HCT116 (cell line): ENCODE results near the gene CCDC107. TPM values are rescaled to one million over a fixed set of nuclear protein-coding genes. Genes with fewer than 3 reads are reported as not detected.
A peak's percentile ranks its signal among the peaks of the same experiment; 100 is the strongest.

Experiments used
- ATAC-seq: fragments of 200-7000 bp; cut with Tn5 transposase; 2 replicates; pipeline ENCODE4 v1.9.1; 2020; ENCODE audit warnings: mild to moderate bottlenecking, moderate library complexity
- BruUV-seq: library from RNA; stranded (reverse); fragments of 400-500 nt; replicated peaks from 2 replicates; lab custom pipeline; 2021; lab: Mats Ljungman, UMichigan
- CTCF ChIA-PET: fragments of 300-600 bp; sonication (Branson Sonifier 250); formaldehyde crosslinking; loops from one replicate; lab custom pipeline; 2021; ENCODE audit warnings: antibody characterized with exemption; lab: Charles Lee
- POLR2A ChIA-PET: fragments of 300-600, 350-600 bp; sonication (Branson Sonifier 250); formaldehyde crosslinking; loops from one replicate; lab custom pipeline; 2021; ENCODE audit warnings: antibody characterized with exemption; lab: Charles Lee
- RAD21 ChIA-PET, 2 experiments: fragments of 300-600 bp; sonication (Branson Sonifier 250); formaldehyde crosslinking; loops; one replicate each; lab custom pipeline; 2023; ENCODE audit warnings: low total read pairs in 2 of 2; ENCODE audit not compliant: uncharacterized antibody in 2 of 2, unreplicated experiment in 2 of 2, low non-redundant PET in 1 of 2; lab: Charles Lee
- DNase-seq: peaks from one replicate; pipeline ENCODE4 v3.0.0-alpha.2; 2010; ENCODE audit warnings: low read depth, low spot score
- H2AFZ ChIP-seq: fragments of 200-600 bp; shearing (Covaris generic), sonication (generic); 2 replicates; pipeline ENCODE4 v1.6.1; 2017; ENCODE audit warnings: low read depth, mixed run types, mixed read lengths, antibody characterized with exemption, low read length; ENCODE audit not compliant: poor library complexity, severe bottlenecking
- H3K27ac ChIP-seq: 2 replicates; pipeline ENCODE4 v1.5.1; 2012; ENCODE audit warnings: low read depth, low read length
- H3K27me3 ChIP-seq: fragments of 200-600 bp; sonication (generic); 2 replicates; pipeline ENCODE4 v1.6.1; 2016; ENCODE audit warnings: mixed run types, low read length, mixed read lengths; ENCODE audit not compliant: insufficient read depth
- H3K36me3 ChIP-seq, 2 experiments: fragments of 200-500 bp in 1 of 2; fragments of 200-600 bp in 1 of 2; sonication (Bioruptor generic) in 1 of 2; sonication (generic) in 1 of 2; 2 replicates each; pipeline versions ENCODE4 v1.5.1 to v1.6.1; 2014 to 2016; ENCODE audit warnings: low read length in 2 of 2, inconsistent platforms in 1 of 2, mixed read lengths in 1 of 2, mixed run types in 1 of 2; ENCODE audit not compliant: insufficient read depth in 2 of 2, control insufficient read depth in 1 of 2
- H3K4me1 ChIP-seq, 2 experiments: fragments of 200-600 bp in 1 of 2; sonication (generic) in 1 of 2; 2 replicates each; pipeline versions ENCODE4 v1.5.1 to v1.6.1; 2012 to 2017; ENCODE audit warnings: low read length in 2 of 2, inconsistent platforms in 1 of 2, mild to moderate bottlenecking in 1 of 2, mixed read lengths in 1 of 2, mixed run types in 1 of 2, moderate library complexity in 1 of 2; ENCODE audit not compliant: insufficient read depth in 2 of 2, control insufficient read depth in 1 of 2
- H3K4me2 ChIP-seq: fragments of 200-600 bp; sonication (generic); 2 replicates; pipeline ENCODE4 v1.6.1; 2017; ENCODE audit warnings: mixed run types, low read length, mixed read lengths
- H3K4me3 ChIP-seq, 2 experiments: fragments of 200-600 bp in 1 of 2; sonication (generic) in 1 of 2; replicated peaks in 1 of 2; 2 replicates each; pipeline ENCODE4 v1.5.1; 2011 to 2016; ENCODE audit warnings: low read length in 2 of 2, control low read depth in 1 of 2, low read depth in 1 of 2, mild to moderate bottlenecking in 1 of 2, mixed read lengths in 1 of 2, mixed run types in 1 of 2
- H3K79me2 ChIP-seq: fragments of 200-600 bp; sonication (generic); 2 replicates; pipeline ENCODE4 v1.6.1; 2017; ENCODE audit warnings: mild to moderate bottlenecking, mixed run types, low read length, moderate library complexity, mixed read lengths; ENCODE audit not compliant: insufficient read depth
- H3K9ac ChIP-seq: fragments of 200-600 bp; sonication (generic); 2 replicates; pipeline ENCODE4 v1.6.1; 2016; ENCODE audit warnings: low read length, mixed read lengths
- H3K9me2 ChIP-seq: fragments of 200-600 bp; sonication (generic), shearing (Covaris generic); 2 replicates; pipeline ENCODE4 v1.6.1; 2017; ENCODE audit warnings: mixed run types, mild to moderate bottlenecking, moderate library complexity; ENCODE audit not compliant: insufficient read depth
- H3K9me3 ChIP-seq, 2 experiments: fragments of 200-500 bp in 1 of 2; fragments of 200-600 bp in 1 of 2; sonication (Bioruptor generic) in 1 of 2; sonication (generic) in 1 of 2; 2 replicates each; pipeline ENCODE4 v1.6.1; 2014 to 2017; ENCODE audit warnings: low read length in 2 of 2, mixed read lengths in 2 of 2, inconsistent platforms in 1 of 2, low read depth in 1 of 2, mild to moderate bottlenecking in 1 of 2, mixed run types in 1 of 2, moderate library complexity in 1 of 2; ENCODE audit not compliant: control insufficient read depth in 1 of 2, insufficient read depth in 1 of 2
- H4K20me1 ChIP-seq: fragments of 200-600 bp; sonication (generic), shearing (Covaris generic); 2 replicates; pipeline ENCODE4 v1.6.1; 2017; ENCODE audit warnings: mixed run types, mild to moderate bottlenecking, moderate library complexity; ENCODE audit not compliant: insufficient read depth
- CBX3 ChIP-seq: IDR thresholded peaks from 2 replicates; pipeline ENCODE4 v1.6.1; 2012; ENCODE audit warnings: low read depth
- intact Hi-C: fragments of 100-400 bp; cut with micrococcal nuclease; formaldehyde crosslinking; loops from 2 replicates; pipeline ENCODE4 v1.10.0; 2022
- total RNA-seq: library from RNA; stranded (reverse); gene quantifications from one replicate; pipeline ENCODE4 v1.2.1, GENCODE V29; 2021; ENCODE audit not compliant: unreplicated experiment
- TF ChIP-seq, protein P1 (sequence below), 3 experiments: fragments of 200-600 bp in 1 of 3; sonication (generic) in 1 of 3; IDR thresholded peaks in 2 of 3; conservative IDR thresholded peaks in 1 of 3; 2 replicates each; pipeline ENCODE4 v1.5.1; 2012 to 2017; ENCODE audit warnings: low read depth in 2 of 3, low read length in 2 of 3, antibody characterized with exemption in 1 of 3, borderline replicate concordance in 1 of 3, control low read depth in 1 of 3, mild to moderate bottlenecking in 1 of 3, mixed read lengths in 1 of 3, mixed run types in 1 of 3, moderate library complexity in 1 of 3; ENCODE audit not compliant: insufficient read depth in 1 of 3

The CCDC107 gene
- total RNA-seq, 1 experiment from 2014 or later: 11.1 TPM

GRCh38 chr9:35660966-35661415, 2.9 kb downstream of the CCDC107 start:
- RAD21 ChIA-PET: interaction anchor here in 1 of 2 experiments (1.3 kb wide), 1 partner anchor 35 kb away, joined by 3 read pairs; no protein-coding TSS in a partner anchor
- peaks cover 22 to 62% of the 10 kb centered on the region in 2 experiments; a peak in 3 of 4 replicates for H3K4me1 ChIP-seq
- no TSS peak for BruUV-seq

More at GRCh38 chr9:35660966-35661415, 2.9 kb downstream of the CCDC107 start:
- no peak overlapping the region for H3K9ac ChIP-seq
- CTCF ChIA-PET: interaction anchor here (0.8 to 3.2 kb wide), 12 partner anchors 9 to 221 kb away, joined by 3 to 33 read pairs (median 4); partner anchors contain the start of genes CREB3, GBA2, HINT2 and RGP1
- H3K4me2 ChIP-seq: 0 out of 2 replicates have a peak overlapping the region, but pooled peaks have one; percentile 2
- H2AFZ ChIP-seq: no peak overlapping the region
- no peaks in the 10 kb centered on the region for H3K9me2 ChIP-seq
- peaks cover 6 to 27% of the 10 kb centered on the region in 2 experiments; a peak in 3 of 4 replicates for H3K36me3 ChIP-seq
- H4K20me1 ChIP-seq: no peaks in the 10 kb centered on the region
- POLR2A ChIA-PET: interaction anchor here (1.5 to 1.6 kb wide), 2 partner anchors 57 to 71 kb away, joined by 4 to 10 read pairs; partner anchors contain the start of genes CREB3 and TLN1
- H3K79me2 ChIP-seq: peaks cover 28% of the 10 kb centered on the region; the same call in 1 of the 2 replicates
- no peaks in the 10 kb centered on the region for H3K9me3 ChIP-seq
- H3K4me3 ChIP-seq: no peak overlapping the region
- no peak for TF ChIP-seq CBX3
- TF ChIP-seq, protein P1, sequence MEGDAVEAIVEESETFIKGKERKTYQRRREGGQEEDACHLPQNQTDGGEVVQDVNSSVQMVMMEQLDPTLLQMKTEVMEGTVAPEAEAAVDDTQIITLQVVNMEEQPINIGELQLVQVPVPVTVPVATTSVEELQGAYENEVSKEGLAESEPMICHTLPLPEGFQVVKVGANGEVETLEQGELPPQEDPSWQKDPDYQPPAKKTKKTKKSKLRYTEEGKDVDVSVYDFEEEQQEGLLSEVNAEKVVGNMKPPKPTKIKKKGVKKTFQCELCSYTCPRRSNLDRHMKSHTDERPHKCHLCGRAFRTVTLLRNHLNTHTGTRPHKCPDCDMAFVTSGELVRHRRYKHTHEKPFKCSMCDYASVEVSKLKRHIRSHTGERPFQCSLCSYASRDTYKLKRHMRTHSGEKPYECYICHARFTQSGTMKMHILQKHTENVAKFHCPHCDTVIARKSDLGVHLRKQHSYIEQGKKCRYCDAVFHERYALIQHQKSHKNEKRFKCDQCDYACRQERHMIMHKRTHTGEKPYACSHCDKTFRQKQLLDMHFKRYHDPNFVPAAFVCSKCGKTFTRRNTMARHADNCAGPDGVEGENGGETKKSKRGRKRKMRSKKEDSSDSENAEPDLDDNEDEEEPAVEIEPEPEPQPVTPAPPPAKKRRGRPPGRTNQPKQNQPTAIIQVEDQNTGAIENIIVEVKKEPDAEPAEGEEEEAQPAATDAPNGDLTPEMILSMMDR (IDR thresholded peaks at IDR 0.05 in 2 of 3, conservative IDR thresholded peaks at IDR 0.05 in 1 of 3; ENCODE audit: borderline replicate concordance in 1 of 3, insufficient read depth in 1 of 3, low read depth in 2 of 3, low read length in 2 of 3): peak in 2 of 3 experiments; percentile 48; a peak in 4 of 6 replicates
- ATAC-seq (no peak), DNase-seq (peak; percentile 33)
- intact Hi-C loops: no loop called here
- H3K27ac ChIP-seq: peak overlapping the region; percentile 33
- H3K27me3 ChIP-seq: no peaks in the 10 kb centered on the region
